CD4-positive, alpha-beta T cell treated with Interleukin-6 for 4 hours (primary cell): Measurements from ENCODE around the gene ZSCAN18.

ENCODE experiments used
- DNase-seq: peaks from one replicate; pipeline ENCODE4 v3.0.0-alpha.2; 2020; ENCODE audit warnings: mixed read lengths

Gene ZSCAN18

DNA sequence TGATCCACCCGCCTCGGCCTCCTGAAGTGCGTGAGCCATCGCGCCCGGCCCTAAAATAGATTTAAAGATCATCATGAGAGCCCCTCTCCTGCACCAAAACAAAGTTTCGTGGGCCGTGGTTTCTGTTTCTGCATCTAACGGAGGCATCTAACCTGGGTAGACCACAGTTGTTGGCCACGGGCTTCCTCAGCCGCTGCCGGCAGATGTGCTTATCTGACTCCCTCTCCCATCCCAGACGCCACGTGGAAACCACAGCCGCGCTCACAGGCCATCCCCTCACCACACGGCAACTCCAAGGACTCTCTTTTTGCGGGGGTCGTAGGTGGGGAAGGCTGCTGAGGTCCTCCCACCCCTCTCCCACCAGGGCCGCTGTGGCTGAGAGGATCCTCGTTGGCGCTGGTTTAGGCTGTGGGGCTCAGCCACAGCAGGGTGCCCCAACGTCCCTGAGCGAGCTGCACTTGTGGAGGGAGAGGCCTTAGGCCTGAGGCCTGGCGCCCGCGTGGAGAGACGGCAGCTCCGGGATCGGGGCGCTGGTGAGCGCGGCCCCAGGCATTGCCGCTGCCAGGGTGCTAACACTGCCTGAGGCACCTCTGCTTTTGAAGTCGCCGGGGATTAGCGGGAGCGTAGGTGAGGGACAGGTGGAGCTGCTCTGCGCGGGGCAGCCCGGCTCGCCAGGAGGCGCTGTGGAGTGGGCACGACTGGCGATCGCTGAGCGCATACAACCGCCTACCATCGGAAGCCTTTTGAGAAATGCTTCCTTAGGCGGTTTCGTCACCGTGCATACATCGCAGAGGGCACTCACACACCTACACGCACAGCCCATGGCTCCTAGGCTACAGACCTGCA, 55.3 kb downstream of the ZSCAN18 start:
- no peak for DNase-seq

DNA sequence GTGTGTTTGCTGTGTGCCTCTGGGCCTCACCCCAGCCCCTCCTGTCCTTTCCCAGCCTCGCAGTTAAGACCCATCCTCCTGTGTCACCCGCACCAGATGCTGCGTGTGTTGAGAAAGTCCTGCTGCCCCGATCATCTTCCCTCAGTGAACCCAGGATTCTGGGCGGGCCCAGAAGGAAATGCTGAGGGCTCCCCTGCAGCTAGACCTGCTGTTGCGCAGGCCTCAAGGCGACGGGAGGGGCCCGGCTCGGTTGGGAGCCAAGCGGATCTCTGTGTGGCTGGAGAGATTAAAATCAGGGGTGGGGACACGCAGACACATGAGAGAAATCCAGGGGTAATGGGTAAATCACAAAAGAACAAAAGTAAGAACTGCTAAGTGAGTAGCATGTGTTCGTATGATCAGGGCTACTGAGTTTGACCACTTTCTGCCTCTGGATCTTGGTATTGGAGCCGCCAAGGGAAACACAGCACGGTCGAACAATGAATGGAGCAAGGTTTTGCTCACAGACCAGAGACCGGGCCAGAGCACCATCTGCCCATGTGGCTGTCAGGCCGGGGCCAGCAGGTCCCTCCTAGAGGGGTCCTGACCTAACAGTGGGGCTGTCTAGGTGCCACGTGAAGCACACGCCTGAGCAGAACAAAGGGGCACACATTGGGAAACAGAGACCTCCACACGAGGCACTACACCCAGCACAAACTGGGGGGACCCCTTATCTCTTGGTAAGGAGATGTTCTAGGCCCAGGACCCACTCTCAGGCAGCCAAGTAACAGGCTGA, 57.1 kb downstream of the ZSCAN18 start:
- DNase-seq: no peak

DNA sequence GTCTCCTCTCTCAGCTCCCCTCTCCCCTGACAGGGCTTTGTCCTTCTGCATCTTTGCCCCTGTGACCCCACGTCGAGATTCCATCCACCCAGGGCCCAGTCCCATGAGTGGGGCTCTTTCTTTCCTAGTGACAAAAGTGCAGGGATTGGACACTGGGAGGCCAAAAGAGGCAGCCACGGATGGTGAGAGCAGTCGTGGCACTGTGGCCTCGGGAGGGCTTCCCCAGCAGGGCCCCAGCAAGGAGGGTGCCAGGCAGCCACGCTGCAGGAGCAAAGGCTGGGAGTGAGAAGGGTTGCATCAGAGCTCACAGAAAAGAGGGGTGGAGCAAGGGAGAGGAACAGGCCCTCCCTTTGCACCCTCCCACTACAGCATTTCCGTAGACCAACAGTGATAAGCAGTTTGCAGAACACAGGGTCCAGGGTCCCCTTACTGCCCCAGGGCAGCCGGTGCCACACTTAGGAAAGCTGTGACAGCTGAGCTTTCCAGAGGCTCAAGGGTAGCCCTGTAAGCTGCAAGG, 59.3 kb downstream of the ZSCAN18 start:
- DNase-seq: no peak

DNA sequence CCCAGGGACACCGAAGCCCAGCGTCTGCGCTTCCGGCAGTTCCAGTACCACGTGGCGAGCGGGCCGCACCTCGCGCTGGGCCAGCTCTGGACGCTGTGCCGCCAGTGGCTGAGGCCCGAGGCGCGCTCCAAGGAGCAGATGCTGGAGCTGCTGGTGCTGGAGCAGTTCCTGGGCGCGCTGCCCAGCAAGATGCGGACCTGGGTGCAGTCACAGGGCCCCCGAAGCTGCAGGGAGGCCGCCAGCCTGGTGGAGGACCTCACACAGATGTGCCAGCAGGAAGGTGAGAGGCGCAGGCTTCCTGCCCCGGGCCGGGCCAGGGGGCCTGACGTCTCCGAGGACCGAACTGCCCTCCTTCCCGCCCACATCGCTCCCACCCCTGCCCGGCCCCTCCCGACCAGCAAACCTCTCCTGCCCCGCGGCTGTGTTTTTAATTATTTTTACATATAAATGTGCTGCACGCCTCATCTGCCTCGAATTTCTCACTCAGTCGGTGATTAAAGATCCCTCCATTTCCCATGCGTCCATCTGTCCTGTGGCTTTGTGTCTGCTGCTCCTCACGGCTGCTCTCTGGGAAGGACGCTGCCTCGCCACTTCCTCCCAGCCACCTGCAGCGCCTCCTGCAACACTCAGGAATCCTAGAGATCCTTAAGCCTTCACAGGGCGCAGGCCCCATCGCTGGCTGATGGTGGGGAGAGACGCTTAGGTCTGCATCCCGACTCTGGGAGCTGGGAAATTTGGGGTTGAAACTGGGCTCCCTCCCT, 59.9 kb downstream of the ZSCAN18 start:
- DNase-seq: no peak

DNA sequence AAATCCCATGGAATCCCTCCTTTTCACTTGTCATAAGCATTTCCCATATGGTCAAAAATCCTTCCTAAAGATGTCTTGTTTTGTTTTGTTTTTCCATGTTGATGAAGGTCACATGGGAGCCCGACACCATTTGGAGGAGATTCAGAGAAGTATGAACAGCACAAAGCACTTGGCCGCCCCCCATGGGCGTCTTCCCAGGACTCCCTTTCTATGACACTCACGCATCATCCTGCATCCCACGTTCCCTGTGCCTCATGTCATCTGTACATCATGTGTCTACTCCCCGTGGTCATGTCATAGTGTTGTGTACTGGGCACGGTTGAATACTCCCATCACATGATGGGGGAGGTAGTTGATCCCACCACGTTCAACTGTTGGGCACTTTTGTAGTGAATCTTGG, 62.2 kb downstream of the ZSCAN18 start:
- DNase-seq: no peak

DNA sequence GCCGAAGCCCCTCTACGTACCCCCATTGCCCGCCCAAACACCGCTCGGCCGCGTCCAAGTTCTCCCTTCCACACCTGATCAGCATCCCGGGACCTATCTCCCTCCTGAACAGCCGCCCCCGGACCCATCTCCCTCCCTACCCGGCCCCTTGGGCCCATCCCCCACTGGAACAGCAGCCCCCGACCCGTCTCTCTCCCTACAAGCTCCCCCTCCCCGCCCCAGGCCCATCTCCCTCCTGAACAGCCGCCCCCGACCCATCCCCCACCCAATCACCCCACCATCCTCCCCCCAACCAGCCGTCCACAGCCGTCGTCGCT, 63.6 kb downstream of the ZSCAN18 start:
- DNase-seq: no peak
